ENCODE measurements around the gene PLAC1. TPM values are rescaled to one million over a fixed set of nuclear protein-coding genes. Genes with fewer than 3 reads are reported as not detected.

The PLAC1 gene
- total and polyA plus RNA-seq, 2 experiments from 2014 or later, result 0.50 to 0.83 TPM

DNA sequence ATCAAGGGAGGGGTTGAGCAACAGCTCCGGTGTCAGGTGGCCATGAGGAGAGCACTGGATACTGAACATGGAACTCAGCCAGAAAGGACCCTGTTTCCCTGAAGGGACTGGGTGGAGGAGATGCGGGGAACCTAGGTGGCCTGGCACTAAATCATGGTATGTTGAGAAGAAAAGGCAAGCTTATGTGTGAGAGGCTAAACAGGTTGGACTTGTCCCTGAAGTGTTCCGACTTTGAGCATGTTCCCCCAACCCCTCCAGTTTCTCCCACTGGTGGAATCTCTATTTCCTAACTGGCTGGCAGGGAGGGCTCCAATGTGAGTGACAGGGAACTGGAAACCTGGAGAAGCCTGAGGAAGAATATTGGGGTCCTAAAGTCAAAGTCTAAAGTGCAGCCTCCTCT is 69.5 kb downstream of the PLAC1 start (continued):
- TF ChIP-seq, protein P1, sequence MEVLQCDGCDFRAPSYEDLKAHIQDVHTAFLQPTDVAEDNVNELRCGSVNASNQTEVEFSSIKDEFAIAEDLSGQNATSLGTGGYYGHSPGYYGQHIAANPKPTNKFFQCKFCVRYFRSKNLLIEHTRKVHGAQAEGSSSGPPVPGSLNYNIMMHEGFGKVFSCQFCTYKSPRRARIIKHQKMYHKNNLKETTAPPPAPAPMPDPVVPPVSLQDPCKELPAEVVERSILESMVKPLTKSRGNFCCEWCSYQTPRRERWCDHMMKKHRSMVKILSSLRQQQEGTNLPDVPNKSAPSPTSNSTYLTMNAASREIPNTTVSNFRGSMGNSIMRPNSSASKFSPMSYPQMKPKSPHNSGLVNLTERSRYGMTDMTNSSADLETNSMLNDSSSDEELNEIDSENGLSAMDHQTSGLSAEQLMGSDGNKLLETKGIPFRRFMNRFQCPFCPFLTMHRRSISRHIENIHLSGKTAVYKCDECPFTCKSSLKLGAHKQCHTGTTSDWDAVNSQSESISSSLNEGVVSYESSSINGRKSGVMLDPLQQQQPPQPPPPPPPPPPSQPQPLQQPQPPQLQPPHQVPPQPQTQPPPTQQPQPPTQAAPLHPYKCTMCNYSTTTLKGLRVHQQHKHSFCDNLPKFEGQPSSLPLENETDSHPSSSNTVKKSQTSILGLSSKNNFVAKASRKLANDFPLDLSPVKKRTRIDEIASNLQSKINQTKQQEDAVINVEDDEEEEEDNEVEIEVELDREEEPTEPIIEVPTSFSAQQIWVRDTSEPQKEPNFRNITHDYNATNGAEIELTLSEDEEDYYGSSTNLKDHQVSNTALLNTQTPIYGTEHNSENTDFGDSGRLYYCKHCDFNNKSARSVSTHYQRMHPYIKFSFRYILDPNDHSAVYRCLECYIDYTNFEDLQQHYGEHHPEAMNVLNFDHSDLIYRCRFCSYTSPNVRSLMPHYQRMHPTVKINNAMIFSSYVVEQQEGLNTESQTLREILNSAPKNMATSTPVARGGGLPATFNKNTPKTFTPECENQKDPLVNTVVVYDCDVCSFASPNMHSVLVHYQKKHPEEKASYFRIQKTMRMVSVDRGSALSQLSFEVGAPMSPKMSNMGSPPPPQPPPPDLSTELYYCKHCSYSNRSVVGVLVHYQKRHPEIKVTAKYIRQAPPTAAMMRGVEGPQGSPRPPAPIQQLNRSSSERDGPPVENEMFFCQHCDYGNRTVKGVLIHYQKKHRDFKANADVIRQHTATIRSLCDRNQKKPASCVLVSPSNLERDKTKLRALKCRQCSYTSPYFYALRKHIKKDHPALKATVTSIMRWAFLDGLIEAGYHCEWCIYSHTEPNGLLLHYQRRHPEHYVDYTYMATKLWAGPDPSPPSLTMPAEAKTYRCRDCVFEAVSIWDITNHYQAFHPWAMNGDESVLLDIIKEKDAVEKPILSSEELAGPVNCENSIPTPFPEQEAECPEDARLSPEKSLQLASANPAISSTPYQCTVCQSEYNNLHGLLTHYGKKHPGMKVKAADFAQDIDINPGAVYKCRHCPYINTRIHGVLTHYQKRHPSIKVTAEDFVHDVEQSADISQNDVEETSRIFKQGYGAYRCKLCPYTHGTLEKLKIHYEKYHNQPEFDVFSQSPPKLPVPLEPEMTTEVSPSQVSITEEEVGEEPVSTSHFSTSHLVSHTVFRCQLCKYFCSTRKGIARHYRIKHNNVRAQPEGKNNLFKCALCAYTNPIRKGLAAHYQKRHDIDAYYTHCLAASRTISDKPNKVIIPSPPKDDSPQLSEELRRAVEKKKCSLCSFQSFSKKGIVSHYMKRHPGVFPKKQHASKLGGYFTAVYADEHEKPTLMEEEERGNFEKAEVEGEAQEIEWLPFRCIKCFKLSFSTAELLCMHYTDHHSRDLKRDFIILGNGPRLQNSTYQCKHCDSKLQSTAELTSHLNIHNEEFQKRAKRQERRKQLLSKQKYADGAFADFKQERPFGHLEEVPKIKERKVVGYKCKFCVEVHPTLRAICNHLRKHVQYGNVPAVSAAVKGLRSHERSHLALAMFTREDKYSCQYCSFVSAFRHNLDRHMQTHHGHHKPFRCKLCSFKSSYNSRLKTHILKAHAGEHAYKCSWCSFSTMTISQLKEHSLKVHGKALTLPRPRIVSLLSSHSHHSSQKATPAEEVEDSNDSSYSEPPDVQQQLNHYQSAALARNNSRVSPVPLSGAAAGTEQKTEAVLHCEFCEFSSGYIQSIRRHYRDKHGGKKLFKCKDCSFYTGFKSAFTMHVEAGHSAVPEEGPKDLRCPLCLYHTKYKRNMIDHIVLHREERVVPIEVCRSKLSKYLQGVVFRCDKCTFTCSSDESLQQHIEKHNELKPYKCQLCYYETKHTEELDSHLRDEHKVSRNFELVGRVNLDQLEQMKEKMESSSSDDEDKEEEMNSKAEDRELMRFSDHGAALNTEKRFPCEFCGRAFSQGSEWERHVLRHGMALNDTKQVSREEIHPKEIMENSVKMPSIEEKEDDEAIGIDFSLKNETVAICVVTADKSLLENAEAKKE (CRISPR knock-in tag; IDR thresholded peaks at IDR 0.05), result no peak
- TF ChIP-seq, protein P2, sequence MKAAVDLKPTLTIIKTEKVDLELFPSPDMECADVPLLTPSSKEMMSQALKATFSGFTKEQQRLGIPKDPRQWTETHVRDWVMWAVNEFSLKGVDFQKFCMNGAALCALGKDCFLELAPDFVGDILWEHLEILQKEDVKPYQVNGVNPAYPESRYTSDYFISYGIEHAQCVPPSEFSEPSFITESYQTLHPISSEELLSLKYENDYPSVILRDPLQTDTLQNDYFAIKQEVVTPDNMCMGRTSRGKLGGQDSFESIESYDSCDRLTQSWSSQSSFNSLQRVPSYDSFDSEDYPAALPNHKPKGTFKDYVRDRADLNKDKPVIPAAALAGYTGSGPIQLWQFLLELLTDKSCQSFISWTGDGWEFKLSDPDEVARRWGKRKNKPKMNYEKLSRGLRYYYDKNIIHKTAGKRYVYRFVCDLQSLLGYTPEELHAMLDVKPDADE (IDR thresholded peaks at IDR 0.05), result no peak
- TF ChIP-seq ZNF114 (CRISPR knock-in tag; IDR thresholded peaks at IDR 0.05), result no peak

DNA sequence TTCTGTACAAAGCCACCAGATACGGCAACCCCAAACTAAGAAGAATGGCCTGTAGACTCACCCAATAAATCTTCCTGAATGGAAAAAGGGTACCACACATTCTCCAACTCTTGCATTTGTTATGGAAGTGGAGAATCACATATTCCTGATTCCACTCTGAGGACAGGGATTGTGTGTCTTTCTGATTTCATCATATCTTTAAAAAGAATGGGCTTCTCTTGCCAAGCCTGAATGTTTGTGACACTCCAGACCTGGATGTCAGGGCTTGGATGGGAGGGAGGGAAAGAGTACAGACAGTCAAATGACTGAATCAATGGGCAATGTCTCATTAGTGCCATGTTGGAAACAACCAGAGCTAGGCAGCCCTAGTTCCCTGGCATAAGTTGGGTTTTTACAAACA is 77.4 kb downstream of the PLAC1 start:
- Mint-ChIP-seq H3K4me1 (no peaks in the 10 kb centered on the region; the same call in 2 of the 3 replicates), H3K4me3 (no peak overlapping the region), H3K27me3 (ENCODE audit: insufficient read depth, low read depth, poor library complexity) (peaks cover 3% of the 10 kb centered on the region), H3K9me3 (no peaks in the 10 kb centered on the region; the same call in 2 of the 3 replicates), H3K36me3 (ENCODE audit: low read depth) (no peaks in the 10 kb centered on the region), H3K27ac (no peak overlapping the region)
- Histone ChIP-seq H3F3A (replicated peaks; ENCODE audit: low read depth) (no peaks in the 10 kb centered on the region), H3K4me3 (no peak overlapping the region), H3K36me3 (ENCODE audit: insufficient read depth) (no peaks in the 10 kb centered on the region), H3K9me2 (ENCODE audit: insufficient read depth) (no peaks in the 10 kb centered on the region), H3K27ac (ENCODE audit: low read depth) (no peak overlapping the region), H3K4me1 (ENCODE audit: insufficient read depth) (no peaks in the 10 kb centered on the region), H3K27me3 (ENCODE audit: insufficient read depth) (no peaks in the 10 kb centered on the region), H3K79me2 (replicated peaks; ENCODE audit: insufficient read depth) (no peaks in the 10 kb centered on the region), H4K20me1 (replicated peaks; ENCODE audit: insufficient read depth) (no peaks in the 10 kb centered on the region), H2AFZ (no peak overlapping the region), H3K4me2 (no peak overlapping the region)
- DNase-seq (ENCODE audit: low spot score) (no peak), ATAC-seq (no peak)
- TF ChIP-seq STAT1 (IDR thresholded peaks at IDR 0.05; ENCODE audit: unreplicated experiment) (no peak), JUNB (IDR thresholded peaks at IDR 0.05; ENCODE audit: unreplicated experiment) (no peak), ZNF114 (CRISPR knock-in tag; IDR thresholded peaks at IDR 0.05) (no peak), POLR2AphosphoS5 (IDR thresholded peaks at IDR 0.05; ENCODE audit: low read depth) (no peak), ZNF331 (CRISPR knock-in tag; IDR thresholded peaks at IDR 0.05; ENCODE audit: low read depth) (no peak), EZH2phosphoT487 (IDR thresholded peaks at IDR 0.05; ENCODE audit: unreplicated experiment) (no peak), NANOG (IDR thresholded peaks at IDR 0.05; ENCODE audit: borderline replicate concordance) (no peak), CREB1 (CRISPR knock-in tag; IDR thresholded peaks at IDR 0.05; ENCODE audit: low read depth) (no peak)
- TF ChIP-seq, protein P3, sequence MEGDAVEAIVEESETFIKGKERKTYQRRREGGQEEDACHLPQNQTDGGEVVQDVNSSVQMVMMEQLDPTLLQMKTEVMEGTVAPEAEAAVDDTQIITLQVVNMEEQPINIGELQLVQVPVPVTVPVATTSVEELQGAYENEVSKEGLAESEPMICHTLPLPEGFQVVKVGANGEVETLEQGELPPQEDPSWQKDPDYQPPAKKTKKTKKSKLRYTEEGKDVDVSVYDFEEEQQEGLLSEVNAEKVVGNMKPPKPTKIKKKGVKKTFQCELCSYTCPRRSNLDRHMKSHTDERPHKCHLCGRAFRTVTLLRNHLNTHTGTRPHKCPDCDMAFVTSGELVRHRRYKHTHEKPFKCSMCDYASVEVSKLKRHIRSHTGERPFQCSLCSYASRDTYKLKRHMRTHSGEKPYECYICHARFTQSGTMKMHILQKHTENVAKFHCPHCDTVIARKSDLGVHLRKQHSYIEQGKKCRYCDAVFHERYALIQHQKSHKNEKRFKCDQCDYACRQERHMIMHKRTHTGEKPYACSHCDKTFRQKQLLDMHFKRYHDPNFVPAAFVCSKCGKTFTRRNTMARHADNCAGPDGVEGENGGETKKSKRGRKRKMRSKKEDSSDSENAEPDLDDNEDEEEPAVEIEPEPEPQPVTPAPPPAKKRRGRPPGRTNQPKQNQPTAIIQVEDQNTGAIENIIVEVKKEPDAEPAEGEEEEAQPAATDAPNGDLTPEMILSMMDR (conservative IDR thresholded peaks at IDR 0.05; ENCODE audit: low read depth in 2 of 2), result no peak
- TF ChIP-seq, protein P4, sequence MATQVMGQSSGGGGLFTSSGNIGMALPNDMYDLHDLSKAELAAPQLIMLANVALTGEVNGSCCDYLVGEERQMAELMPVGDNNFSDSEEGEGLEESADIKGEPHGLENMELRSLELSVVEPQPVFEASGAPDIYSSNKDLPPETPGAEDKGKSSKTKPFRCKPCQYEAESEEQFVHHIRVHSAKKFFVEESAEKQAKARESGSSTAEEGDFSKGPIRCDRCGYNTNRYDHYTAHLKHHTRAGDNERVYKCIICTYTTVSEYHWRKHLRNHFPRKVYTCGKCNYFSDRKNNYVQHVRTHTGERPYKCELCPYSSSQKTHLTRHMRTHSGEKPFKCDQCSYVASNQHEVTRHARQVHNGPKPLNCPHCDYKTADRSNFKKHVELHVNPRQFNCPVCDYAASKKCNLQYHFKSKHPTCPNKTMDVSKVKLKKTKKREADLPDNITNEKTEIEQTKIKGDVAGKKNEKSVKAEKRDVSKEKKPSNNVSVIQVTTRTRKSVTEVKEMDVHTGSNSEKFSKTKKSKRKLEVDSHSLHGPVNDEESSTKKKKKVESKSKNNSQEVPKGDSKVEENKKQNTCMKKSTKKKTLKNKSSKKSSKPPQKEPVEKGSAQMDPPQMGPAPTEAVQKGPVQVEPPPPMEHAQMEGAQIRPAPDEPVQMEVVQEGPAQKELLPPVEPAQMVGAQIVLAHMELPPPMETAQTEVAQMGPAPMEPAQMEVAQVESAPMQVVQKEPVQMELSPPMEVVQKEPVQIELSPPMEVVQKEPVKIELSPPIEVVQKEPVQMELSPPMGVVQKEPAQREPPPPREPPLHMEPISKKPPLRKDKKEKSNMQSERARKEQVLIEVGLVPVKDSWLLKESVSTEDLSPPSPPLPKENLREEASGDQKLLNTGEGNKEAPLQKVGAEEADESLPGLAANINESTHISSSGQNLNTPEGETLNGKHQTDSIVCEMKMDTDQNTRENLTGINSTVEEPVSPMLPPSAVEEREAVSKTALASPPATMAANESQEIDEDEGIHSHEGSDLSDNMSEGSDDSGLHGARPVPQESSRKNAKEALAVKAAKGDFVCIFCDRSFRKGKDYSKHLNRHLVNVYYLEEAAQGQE (IDR thresholded peaks at IDR 0.05; ENCODE audit: unreplicated experiment), result no peak
